ENCODE results near the gene ERC1.
A peak's percentile ranks its signal among the peaks of the same experiment; 100 is the strongest.

Gene ERC1

DNA sequence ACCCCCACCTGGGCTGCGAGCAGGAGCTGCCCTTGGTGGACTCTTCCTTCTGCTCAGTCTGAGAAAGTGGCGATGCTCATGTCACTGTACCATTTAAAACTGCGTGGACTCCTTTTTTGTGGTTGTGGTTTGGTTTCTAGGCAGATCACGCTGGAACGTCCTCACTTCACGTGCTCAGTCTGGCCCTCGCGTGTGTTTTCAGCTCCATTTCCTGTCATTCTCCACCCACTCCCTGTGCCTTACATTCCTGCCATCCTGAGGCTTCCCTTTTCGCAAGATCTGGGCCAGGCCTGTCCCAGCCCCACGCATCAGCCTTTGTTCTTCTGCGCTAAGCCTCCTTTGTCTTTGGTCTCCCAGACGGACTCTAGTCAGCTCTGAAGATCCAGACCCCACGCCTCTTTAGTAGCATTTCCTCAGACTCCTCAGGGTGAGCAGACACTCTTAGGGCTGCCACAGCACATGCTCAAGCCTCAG is 497.9 kb downstream of the ERC1 start:
- DNase-seq (ENCODE audit: low read depth), result no peak

DNA sequence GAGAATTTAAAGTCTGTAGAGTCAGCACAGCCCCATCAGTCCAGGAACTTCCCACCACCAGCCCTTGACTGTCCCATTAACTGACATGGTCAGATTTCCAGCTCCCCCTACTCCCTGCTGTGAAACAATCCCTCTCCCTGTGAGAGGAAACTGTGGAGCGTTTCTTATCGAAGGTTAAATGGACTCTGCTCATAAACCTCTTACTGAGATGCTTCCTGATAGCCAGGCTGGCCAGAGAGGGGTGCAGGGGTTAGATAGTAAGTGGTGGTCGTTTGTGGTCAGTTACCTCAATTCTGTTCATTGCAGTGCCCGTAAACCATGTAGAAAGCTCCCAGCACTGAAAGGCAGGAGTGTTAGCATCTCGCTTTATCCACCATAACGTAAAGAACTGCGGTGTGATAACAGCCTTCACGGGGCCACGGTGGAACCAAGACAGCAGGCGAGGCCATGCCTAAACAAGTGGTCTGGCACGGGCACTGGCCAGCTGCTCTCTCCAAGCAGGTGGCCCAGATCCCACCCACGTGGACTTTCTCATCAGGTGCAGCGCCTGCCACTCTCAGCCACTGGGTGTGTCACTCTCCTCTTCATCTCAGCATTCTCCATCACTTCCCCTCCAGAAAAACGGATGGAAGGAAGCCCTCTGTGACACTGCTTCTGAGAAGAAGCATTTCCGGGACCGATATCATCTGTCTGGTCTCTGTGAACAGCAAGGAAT is 501.1 kb downstream of the ERC1 start:
- DNase-seq (ENCODE audit: low read depth), result no peak

DNA sequence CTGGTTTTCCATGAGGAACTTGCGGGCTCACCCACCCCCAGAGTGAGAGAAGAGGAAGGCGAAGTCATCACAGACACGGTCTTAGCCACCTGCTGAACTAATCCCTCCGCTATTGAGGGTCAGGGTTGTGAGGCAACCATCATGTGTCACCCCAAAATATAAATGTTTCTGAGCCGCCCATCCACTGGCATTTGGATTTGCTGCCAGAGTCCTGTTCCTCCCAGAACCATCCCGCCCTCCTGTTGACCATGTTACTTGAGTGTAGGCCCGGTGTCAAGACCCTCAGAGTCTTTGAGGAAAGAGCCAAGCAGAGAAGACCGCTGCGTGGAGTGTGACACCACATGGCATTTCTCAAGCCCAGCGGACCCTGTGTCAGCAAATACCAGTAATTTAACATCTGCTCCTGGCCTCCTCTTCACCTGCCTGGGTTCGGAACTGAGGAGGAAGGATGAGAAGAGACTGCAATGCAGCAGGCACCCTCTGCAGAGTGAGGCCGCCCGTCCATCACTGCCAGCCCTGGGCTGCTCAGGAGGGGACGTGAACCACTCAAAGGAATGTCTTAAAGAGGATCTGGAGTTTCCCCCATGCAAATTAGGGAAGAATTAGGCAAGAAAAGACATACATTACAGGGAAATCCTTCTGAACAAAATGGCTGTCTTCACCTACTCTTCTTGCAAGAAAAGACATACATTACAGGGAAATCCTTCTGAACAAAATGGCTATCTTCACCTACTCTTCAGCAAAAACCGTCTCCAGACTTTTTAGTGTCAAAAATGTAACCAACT is 502.9 kb downstream of the ERC1 start:
- no peak for DNase-seq (ENCODE audit: low read depth)

DNA sequence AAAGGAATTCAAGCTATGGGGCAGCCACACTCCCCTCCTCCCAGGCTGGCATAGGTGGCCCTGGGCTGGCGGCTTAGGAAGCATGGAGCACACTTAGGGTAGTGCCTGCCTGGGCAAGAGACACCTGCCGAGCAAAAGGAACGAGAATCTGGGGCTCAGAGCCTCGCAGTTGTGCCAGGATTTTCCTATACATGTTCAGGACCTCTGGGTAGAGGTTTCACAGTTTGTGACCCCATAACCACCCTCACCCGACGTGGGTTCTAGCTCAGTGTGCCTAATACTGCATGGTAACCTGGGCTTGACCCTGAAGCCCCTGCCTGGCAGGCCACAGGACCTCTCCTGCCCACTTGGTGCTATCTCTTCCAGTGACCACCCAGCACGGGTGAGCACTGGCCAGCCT is 503.8 kb downstream of the ERC1 start:
- no peak for DNase-seq (ENCODE audit: low read depth)

DNA sequence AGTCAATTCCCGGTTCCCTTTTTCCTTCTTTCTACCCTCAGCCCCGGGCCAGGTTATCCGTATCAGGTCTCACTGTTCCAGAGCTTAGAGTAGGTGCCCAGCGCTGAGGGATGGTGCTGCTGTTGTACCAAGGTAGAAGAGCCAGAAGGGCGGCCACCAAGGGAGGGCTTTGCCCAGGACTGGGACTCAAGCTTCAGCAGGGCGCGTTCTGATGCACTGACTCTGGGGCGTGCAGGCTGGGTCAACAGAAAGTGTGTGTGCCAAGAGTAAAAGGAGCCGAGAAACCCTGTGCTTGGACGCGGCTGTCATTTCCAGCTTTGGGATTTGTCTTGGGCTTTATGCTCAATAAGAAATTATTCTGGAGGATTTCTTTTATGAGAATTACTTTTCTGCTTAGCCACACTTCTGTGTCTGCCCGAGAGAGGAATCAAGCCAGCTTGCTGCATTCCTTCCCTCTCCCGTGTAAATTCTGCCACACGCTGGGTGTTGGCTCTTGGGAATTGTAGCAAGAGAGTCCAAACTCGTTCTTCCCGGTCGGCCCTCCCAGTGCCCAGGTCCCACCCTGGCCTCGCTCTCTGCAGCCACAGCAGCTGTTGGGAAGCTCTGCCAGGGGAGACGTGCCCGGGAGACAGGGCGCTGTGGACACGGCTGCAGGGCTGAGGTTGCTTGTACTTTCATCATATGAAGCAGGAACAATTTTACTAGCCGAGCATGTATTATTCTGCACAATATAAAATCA is 505.3 kb downstream of the ERC1 start:
- DNase-seq (ENCODE audit: low read depth), result peak; percentile 55

DNA sequence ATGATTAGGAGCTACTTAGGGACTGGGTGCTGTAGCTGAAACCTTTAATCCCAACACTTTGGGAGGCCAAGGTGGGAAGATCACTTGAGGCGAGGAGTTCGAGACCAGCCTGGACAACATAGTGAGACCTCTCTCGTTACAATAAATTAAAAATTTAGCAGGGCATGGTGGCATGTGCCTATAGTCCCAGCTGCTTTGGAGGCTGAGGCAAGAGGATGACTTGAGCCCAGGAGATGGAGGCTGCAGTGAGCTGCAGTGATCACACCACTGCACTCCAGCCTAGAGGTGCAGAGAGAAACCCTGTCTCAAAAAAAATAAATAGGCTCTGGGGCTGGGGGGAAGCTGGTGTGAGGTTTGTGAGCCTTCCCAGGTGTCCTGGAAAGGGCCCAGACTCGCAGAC is 506.1 kb downstream of the ERC1 start:
- no peak for DNase-seq (ENCODE audit: low read depth)

DNA sequence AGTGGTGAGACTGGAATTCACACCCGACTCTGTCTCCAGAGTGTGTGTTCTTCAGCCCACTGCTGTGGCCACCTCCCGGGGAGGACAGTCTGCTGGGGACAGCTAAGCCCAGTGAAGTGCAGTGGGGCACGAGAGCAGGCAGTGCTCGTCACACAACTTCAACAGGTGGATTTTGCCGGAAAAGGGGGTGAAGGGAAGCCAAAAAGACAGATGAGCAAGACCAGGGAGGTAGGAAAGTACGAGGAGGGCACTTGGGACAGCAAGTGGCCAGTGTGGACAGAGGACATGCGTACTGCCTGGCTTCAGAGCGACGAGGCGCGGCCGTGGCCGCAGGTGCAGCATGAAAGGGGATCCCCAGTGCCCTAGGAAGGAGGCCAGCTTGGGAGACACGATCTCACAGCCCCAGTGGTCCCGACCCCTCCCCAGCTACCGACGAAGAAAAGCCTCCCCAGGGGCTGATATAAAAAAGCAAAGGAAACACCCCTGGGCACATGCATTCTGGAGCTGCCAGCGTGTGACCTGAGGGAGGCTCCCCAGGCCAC is 507.2 kb downstream of the ERC1 start:
- DNase-seq (ENCODE audit: low read depth), result no peak

DNA sequence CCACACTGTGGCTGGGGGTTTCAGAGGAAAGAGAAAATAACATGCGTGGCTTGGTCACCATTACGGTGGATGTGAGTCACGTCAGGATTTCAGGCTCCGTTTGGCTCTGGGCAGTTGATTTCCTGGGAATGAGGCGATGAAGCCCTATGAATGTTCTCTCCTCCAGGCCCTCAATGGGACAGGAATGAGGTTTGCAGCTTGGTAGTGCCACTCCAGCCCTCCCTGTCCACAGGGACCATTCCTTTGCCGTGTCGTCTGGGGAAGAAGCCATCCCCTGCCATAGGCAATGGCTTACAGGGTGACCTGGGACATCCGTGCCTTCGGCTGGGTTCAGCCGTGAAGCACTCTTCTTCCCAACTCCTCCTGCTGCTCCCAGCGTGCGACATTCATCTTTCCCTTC is 508.3 kb downstream of the ERC1 start:
- DNase-seq (ENCODE audit: low read depth), result no peak

DNA sequence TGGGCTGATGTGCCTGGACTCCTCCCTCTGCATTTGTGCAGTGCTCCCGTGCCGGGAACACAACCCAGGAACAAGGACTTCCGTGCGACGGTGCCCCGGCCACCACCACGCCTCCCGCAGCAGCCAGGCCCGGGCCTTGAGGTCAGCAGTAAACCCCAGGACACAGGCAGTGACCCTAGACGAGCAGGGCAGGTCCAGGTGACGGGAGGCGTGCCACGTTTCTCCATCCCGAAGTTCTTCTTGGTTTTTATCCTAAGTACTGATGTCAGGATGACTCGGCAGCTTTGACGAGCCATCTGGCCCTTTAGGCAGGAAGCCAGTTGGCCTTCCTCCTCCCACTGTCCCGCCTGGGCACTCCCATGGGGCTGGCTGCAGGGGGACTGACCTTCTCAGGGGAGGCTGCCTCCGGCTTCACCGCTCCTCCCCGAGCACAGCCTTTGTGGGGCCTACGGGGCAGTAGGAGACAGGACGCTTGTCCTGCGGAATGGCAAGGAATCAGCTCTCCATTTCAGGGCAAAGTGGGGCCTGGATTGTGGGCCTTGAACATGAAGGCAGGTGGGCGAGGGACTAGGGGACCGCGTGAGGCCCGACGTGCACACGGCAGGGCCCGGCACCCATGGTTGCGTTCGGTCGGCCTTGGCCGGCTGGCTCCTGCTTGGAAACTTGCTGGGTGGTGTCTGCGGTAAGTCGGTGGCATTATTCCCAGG is 509.2 kb downstream of the ERC1 start:
- DNase-seq (ENCODE audit: low read depth), result no peak

DNA sequence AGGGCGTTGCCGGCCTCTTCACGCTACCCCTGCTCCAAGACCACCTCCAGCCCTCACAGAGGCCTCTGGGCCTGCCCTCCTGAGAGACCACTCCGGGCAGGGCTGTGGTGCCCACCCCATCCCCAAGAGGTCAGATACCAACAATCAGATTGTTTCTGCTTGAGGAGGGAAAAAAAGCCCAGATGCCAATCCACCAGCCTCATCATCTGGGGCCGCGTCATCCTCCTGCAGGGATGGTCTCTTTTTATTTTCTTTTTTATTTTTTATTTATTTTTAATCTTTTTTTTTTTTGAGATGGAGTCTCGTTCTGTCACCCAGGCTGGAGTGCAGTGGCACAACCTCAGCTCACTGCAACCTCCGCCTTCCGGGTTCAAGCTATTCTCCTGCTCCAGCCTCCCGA is 510.0 kb downstream of the ERC1 start:
- no peak for DNase-seq (ENCODE audit: low read depth)

DNA sequence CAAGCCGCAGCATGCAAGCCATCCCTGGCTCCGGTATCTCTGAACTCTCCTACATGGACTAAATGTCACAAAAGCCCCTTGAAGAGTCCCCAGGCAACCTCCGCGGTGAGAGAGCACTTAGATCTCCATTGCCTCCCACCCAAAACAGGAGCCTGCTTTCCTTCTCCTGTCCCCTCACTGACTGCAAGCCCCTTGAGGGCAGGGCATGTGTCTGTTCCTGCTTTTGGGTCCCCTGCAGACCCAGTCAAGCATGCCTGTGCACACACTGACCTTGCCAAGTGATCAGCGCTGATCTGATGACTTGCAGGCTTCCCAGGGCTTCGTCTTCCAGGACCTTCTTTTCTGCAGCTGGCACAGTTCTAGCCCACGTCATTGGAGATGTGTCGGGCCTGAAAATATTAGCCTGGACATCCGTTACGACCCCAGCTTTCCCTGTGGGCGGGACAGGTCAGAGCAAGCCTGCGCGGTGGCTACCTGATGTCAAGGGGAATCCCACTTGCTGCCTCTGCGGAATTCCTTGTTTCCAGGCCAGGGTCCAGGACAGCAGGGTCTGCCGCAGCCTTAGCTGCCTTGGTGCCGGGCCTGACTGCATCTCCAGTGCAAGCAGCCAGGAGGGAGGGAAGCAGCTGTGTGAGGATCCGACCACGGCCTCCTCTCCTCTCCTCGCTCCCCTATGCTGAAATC is 510.8 kb downstream of the ERC1 start:
- DNase-seq (ENCODE audit: low read depth), result no peak

DNA sequence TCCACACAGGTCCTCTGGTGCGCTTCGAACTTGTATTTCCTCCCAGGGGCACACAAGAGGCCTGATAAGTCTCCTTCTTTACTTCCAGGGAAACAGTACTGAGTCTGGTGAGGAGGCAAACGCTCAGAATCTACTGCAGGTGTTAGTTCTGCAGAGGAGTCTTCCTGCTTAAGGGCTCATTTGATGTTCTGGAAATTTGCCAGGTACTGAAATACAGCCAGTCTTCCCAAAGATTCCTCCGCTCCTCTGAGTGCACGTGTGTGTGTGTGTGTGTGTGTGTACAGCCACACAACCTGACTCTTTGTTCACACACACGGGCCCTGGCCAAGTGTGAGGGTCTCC is 511.3 kb downstream of the ERC1 start:
- DNase-seq (ENCODE audit: low read depth), result no peak

DNA sequence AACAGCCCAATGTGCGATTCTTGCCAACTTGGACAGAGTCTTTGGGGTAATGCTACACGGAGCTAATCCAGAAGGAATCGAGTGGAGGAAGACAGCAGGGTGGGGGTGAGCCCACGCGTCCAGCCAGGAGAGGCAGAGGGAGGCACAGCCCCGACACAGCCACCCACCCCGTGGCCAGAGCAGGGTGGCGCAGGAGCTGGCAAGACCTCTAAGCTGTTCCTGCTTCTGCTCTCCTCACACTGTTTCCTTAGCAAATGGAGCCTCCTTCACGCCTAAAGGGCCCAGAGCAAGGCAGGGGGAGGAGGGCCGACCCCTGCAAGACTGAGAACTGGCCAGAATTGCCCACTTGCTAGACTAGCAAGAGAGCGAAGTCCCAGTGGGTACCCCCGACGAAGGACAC is 511.8 kb downstream of the ERC1 start:
- no peak for DNase-seq (ENCODE audit: low read depth)

DNA sequence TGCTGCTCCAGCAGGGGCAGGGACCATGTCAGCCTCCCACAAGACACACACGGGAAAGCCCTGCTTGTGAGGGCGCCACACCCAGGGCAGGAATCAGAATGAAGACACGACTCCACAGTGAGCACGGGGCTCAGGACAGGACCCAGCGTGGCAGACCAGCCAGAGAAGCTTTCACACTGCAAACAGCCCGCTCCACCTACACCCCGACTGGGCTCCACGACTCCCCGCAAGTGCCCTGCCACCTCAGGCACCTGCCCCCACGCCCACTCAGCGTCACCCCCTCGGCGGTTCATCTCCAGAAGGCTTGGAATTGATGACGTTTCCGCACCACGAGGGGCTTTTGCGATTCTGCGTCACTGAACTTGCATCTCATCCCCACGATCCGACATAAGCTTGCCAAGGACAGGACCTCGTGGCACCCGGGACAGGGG is 512.3 kb downstream of the ERC1 start:
- no peak for DNase-seq (ENCODE audit: low read depth)

DNA sequence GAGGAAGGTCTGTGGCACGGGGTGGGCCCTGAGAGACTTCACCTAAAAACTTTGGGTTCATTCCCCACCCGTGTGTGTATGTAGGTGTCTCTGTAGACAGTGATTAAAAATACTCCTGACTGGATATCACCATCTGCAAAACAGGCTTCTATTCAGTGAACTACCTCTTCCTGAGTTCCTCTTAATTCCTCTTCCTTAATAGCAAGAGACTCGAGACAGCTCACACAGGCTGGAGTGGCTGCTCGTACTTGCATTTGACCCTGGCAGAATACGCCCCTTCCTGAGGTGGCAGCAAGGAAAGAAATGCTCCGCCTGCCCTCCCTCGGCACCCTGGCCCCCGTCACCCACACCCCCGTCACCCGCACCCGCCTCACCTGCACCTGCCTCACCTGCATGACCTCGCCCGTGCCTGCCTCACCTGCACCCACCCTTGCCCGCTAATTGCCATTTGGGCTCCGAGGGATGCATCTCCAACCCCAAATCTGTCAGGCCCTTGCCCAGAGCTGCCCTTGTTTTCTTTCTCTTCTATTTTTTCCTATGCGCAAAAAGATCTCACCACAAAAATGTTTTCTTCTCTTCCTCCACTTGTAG is 513.4 kb downstream of the ERC1 start:
- no peak for DNase-seq (ENCODE audit: low read depth)

DNA sequence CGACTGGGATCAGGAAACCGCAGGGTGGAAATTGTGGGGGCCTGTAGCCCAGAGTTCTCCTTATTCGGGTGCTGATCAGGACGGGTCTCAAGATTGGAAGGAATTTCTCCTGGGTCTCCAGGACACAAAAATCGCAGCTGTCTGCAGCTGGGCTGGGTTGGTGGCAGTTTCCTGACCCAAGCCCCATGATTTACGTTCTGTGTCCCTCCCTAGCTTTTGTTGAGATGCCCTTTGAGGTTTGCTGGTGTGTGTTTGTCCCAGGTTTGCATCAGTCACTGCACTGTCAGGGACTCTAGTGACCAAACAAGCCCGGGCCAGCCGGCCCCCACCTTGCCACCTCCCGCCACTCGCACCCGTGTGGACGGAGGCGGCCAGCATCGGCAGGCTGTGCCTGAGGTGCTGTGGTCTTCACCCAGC is 513.9 kb downstream of the ERC1 start:
- no peak for DNase-seq (ENCODE audit: low read depth)

DNA sequence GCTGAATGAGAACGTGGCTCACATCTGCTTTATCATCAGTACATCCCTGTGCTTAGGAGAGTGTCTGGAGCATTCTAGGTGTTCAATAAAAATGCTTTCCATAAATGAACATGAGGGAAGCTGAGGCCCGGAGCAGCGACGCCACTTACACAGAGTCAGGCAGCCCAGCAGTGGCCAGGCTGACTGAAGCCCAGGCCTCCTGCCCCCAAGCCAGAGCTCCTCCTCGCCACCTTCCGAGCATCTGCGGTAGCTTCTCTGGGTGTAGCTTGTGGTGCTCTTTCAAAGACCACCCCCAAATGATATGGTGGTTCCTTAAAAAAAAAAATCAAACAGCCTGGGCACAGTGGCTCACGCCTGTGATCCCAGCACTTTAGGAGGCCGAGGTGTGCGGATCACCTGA is 514.6 kb downstream of the ERC1 start:
- DNase-seq (ENCODE audit: low read depth), result no peak

DNA sequence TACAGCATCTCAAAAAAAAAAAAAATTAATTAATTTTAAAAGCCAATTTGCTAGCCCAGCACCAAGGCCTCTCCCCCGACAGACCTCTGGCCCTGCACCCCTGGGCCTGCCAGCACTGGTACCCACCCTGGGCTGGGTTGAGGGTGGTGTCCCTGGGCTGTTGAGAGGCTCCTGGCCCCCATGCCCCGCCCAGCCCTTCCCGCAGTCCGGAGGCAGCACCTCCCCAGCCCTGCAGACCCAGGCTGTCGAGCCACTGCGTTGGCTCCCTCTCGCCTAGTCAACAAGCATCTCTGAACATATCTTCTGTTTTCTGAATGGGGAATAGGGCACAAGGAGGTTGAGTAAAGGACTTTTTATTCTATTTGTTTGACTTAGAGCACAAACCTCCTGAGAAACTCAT is 516.3 kb downstream of the ERC1 start:
- no peak for DNase-seq (ENCODE audit: low read depth)

DNA sequence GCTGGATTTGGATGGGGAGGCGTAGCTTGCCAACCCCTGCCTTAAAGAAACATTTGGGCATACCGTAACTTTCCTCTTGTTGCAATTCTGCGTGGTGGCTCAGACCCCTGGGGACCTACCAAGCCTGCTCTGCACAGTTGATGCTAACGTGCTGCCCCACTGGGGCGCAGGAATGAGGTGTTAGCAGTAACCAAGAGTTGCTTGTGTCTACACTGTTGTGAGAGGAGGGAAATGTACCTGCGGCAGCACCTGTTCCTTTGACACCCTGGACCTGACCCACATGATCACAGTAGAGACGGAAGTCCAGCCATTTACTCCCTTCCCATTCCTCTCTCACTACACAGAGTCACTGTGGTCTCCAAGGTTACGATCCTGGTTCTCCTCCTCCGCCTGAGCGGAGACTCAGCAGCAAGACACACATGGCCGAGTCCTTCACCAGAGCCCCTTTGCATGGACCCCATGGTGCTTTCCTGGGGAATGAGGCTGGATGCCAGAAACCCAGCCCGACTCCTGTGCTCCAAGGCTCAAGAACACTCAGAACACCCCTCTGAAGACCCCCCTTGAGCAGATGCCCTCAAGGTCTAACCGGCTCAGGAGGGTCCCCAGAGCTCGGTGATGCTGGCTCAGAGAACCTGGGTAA is 518.5 kb downstream of the ERC1 start:
- DNase-seq (ENCODE audit: low read depth), result no peak

DNA sequence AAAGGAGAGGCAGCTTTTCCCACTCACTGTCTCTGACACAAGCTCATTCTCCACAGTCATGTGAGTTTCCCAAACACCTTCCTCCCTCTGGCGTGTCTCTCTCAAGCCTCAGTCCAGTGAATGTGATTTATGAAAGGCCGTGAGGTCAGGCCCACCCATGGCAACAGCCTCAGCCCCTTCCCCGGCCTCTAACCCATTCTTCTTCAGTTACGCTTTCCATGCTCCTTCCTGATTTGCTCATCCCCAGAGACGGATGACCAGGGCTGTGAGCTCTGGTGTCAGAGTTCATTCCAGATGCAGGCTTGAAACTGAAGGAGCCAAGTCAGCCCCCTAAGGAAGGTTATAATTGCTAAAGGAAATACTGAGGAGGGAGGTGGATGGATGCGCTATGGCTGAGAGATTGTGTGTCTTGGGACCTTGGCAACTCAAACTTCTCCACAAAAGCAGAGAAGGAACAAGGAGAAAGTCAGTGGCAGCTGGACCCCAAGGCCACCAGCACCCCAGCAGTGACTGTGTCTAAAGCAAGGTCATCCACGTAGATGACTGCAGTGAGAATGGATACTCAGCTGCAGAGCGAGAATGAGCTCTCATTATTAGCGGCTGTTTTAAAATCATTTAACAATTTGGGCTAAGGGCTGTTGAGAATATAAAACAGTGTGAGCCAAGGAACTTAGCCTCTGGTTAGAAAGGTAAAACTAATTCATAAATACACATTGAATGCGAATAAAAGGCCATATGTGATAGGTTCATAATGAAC is 519.2 kb downstream of the ERC1 start:
- no peak for DNase-seq (ENCODE audit: low read depth)

Measured in fibroblast of the conjunctiva (primary cell).